ENCODE data around the gene PADI4. TPM values are rescaled to one million over a fixed set of nuclear protein-coding genes. Genes with fewer than 3 reads are reported as not detected.

The PADI4 gene
- total and polyA plus RNA-seq, 2 of the 4 experiments (the other 2 are of a cell fraction) = not detected

GRCh38 chr1:17308593-17308992 is 596 bp downstream of the PADI4 start:
- Histone ChIP-seq H3K27ac (ENCODE audit: insufficient read depth, low read length) (no peak overlapping the region), H3K36me3 (ENCODE audit: control insufficient read depth, insufficient read depth, low read length) (no peaks in the 10 kb centered on the region), H3K56ac (ENCODE audit: extremely low read depth, insufficient read depth, low read length) (no peak overlapping the region), H3K4me3 (ENCODE audit: insufficient read depth, low read depth, low read length) (no peak overlapping the region), H2BK20ac (ENCODE audit: low read depth, low read length) (no peak overlapping the region), H3K79me1 (ENCODE audit: low read depth in 1 of 2, low read length in 2 of 2) (no peaks in the 10 kb centered on the region), H3K4me1 (ENCODE audit: control insufficient read depth, insufficient read depth, low read length) (no peaks in the 10 kb centered on the region), H3K27me3 (ENCODE audit: control insufficient read depth, insufficient read depth, low read length) (peaks cover 35% of the 10 kb centered on the region), H4K5ac (ENCODE audit: low read depth, low read length) (no peak overlapping the region), H2AK5ac (ENCODE audit: low read depth, low read length) (no peak overlapping the region), H2AK9ac (replicated peaks; ENCODE audit: low read depth, low read length, poor library complexity) (no peak overlapping the region), H3K9me1 (ENCODE audit: insufficient read depth, low read length) (no peaks in the 10 kb centered on the region), H3K9me3 (ENCODE audit: control insufficient read depth, insufficient read depth, low read length) (no peaks in the 10 kb centered on the region), H2AFZ (replicated peaks; ENCODE audit: low read length, poor library complexity) (no peak overlapping the region), H3K18ac (ENCODE audit: low read depth, low read length) (no peak overlapping the region), H3K23ac (ENCODE audit: low read depth, low read length) (no peak overlapping the region), H3K4me2 (ENCODE audit: low read depth, low read length) (no peak overlapping the region), H4K8ac (ENCODE audit: low read depth in 2 of 2, low read length in 2 of 2) (no peak overlapping the region), H3K14ac (replicated peaks; ENCODE audit: low read depth, low read length) (no peak overlapping the region), H2BK5ac (ENCODE audit: low read depth, low read length, poor library complexity, severe bottlenecking) (no peak overlapping the region), H2BK15ac (ENCODE audit: low read depth, low read length) (no peak overlapping the region), H3K4ac (ENCODE audit: low read depth, low read length) (no peak overlapping the region), H3K9ac (ENCODE audit: low read depth, low read length) (no peak overlapping the region), H4K91ac (ENCODE audit: insufficient read depth, low read depth, low read length) (no peak overlapping the region), H4K20me1 (ENCODE audit: insufficient read depth, low read length) (no peaks in the 10 kb centered on the region), H2BK120ac (ENCODE audit: low read depth, low read length) (no peak overlapping the region)
- no peak for TF ChIP-seq BHLHE40 (IDR thresholded peaks at IDR 0.05; ENCODE audit: low read depth, low read length)
- no peak for TF ChIP-seq MAZ (IDR thresholded peaks at IDR 0.05; ENCODE audit: borderline replicate concordance, low read depth, low read length)
- no peak for TF ChIP-seq CEBPB (IDR thresholded peaks at IDR 0.05; ENCODE audit: low read depth, low read length)
- TF ChIP-seq MAFK (IDR thresholded peaks at IDR 0.05; ENCODE audit: low read depth, low read length) = no peak
- no peak for TF ChIP-seq RCOR1 (IDR thresholded peaks at IDR 0.05; ENCODE audit: insufficient replicate concordance, low read length)
- no peak for TF ChIP-seq POLR2A (IDR thresholded peaks at IDR 0.05; ENCODE audit: low read depth, low read length)
- TF ChIP-seq, protein P1, sequence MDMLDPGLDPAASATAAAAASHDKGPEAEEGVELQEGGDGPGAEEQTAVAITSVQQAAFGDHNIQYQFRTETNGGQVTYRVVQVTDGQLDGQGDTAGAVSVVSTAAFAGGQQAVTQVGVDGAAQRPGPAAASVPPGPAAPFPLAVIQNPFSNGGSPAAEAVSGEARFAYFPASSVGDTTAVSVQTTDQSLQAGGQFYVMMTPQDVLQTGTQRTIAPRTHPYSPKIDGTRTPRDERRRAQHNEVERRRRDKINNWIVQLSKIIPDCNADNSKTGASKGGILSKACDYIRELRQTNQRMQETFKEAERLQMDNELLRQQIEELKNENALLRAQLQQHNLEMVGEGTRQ (IDR thresholded peaks at IDR 0.05; ENCODE audit: low read depth, low read length) = no peak
- TF ChIP-seq SMC3 (IDR thresholded peaks at IDR 0.05; ENCODE audit: low read depth, low read length) = no peak
- DNase-seq = no peak
- BruUV-seq (replicated peaks) = no TSS peak
- ChIA-PET CTCF (no interaction called here), POLR2A (ENCODE audit: unreplicated experiment) (no interaction called here)
- 100% methylated on average over 1 of the region's 6 CpGs; no CpG with 5 or more reads in 1 of the 2 experiments for WGBS, 2 experiments (ENCODE audit: extremely low coverage in 2 of 2, insufficient read length in 1 of 2)
- in situ Hi-C loops (cut with MboI; ENCODE audit: low sequenced_read_pairs) = no loop called here
- dilution Hi-C loops (cut with HindIII; ENCODE audit: low sequenced_read_pairs, unreplicated experiment) = no loop called here
- intact Hi-C loops (cut with micrococcal nuclease) = no loop called here
- no peak for ATAC-seq (ENCODE audit: low read depth)

Measured in IMR-90 (cell line).